Measurements from ENCODE around the gene TRAPPC12. TPM values are rescaled to one million over a fixed set of nuclear protein-coding genes. Genes with fewer than 3 reads are reported as not detected.
A peak's percentile ranks its signal among the peaks of the same experiment; 100 is the strongest.
"Not testable (repeated sequence)": the region's sequence is repeated elsewhere in the genome, so short reads cannot be mapped to it uniquely, and the experiment has no call there.

Gene TRAPPC12
- total RNA-seq, 6 donors from 2014 or later: 68.1 to 307 (median 91.5) TPM

GRCh38 chr2:3365219-3365618, 14.3 kb upstream of the TRAPPC12 start:
- ATAC-seq (ENCODE audit: low FRiP score in 2 of 2): no peak

GRCh38 chr2:3368261-3368722, 11.2 kb upstream of the TRAPPC12 start:
- no peak for TF ChIP-seq CTCF (IDR thresholded peaks at IDR 0.05)
- no peak for TF ChIP-seq POLR2AphosphoS5 (IDR thresholded peaks at IDR 0.05)
- no peak for TF ChIP-seq POLR2A (IDR thresholded peaks at IDR 0.05)
- TF ChIP-seq EP300 (IDR thresholded peaks at IDR 0.05): no peak
- DNase-seq (no peak), ATAC-seq (ENCODE audit: low FRiP score in 2 of 2) (no peak)
- Histone ChIP-seq H3K27ac (no peak overlapping the region), H3K36me3 (no peaks in the 10 kb centered on the region), H3K27me3 (no peaks in the 10 kb centered on the region), H3K4me3 (no peak overlapping the region), H3K9me3 (no peaks in the 10 kb centered on the region), H3K4me1 (peaks cover 0 to 7% (median 1%) of the 10 kb centered on the region in 4 donors)
- WGBS, 2 donors: 94% methylated on average over 4 of the region's 4 CpGs

More at GRCh38 chr2:3365219-3365618, 14.3 kb upstream of the TRAPPC12 start:
- H3K4me3 ChIP-seq: no peak overlapping the region
- no peak for DNase-seq
- WGBS, 2 donors: 90 to 91% methylated on average over 5 of the region's 5 CpGs
- H3K27ac ChIP-seq: no peak overlapping the region
- no peaks in the 10 kb centered on the region for H3K9me3 ChIP-seq
- no peak for TF ChIP-seq EP300 (IDR thresholded peaks at IDR 0.05)
- no peak for TF ChIP-seq CTCF (IDR thresholded peaks at IDR 0.05)
- TF ChIP-seq POLR2A (IDR thresholded peaks at IDR 0.05): no peak
- no peak for TF ChIP-seq POLR2AphosphoS5 (IDR thresholded peaks at IDR 0.05)
- no peaks in the 10 kb centered on the region for H3K27me3 ChIP-seq
- no peaks in the 10 kb centered on the region for H3K36me3 ChIP-seq
- peaks cover 0 to 7% (median 1%) of the 10 kb centered on the region in 4 donors for H3K4me1 ChIP-seq

GRCh38 chr2:3369340-3370181, 9.9 kb upstream of the TRAPPC12 start:
- not testable (repeated sequence) for H3K9me3 ChIP-seq; H3K4me1 ChIP-seq; ATAC-seq (ENCODE audit: low FRiP score in 2 of 2); H3K27ac ChIP-seq; H3K27me3 ChIP-seq; H3K4me3 ChIP-seq; H3K36me3 ChIP-seq
- 91 to 93% methylated on average over 26 to 31 of the region's 34 CpGs for WGBS, 2 donors
- peak in 1 of 2 donors; percentile 50 for DNase-seq

DNA sequence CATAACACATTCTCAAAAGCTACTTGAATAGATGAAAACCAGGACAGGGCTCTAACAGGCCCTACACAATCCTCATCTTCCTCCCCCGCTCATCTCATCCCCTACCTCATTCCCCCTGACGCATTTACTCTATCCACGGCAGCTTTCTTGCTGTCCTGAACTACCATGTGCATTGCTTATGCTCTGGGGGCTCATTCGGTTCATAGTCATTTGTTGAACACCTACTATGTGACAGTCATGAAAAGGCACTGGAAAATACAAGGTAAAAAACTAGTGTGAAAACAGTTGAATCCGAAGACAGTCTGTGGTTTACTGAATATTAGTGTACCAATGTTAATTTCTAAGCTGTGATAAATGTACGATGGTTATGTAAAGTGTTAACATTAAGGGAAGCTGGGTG, 2.7 kb upstream of the TRAPPC12 start:
- peaks cover 25 to 44% (median 30%) of the 10 kb centered on the region in 4 donors for H3K4me1 ChIP-seq
- TF ChIP-seq EP300 (IDR thresholded peaks at IDR 0.05) (no peak), POLR2A (IDR thresholded peaks at IDR 0.05) (no peak), CTCF (IDR thresholded peaks at IDR 0.05) (no peak), POLR2AphosphoS5 (IDR thresholded peaks at IDR 0.05) (no peak)
- no peaks in the 10 kb centered on the region for H3K27me3 ChIP-seq
- no peaks in the 10 kb centered on the region for H3K9me3 ChIP-seq
- ATAC-seq (ENCODE audit: low FRiP score in 2 of 2) (no peak), DNase-seq (no peak)
- H3K27ac ChIP-seq: no peak overlapping the region
- H3K36me3 ChIP-seq: no peaks in the 10 kb centered on the region
- peak overlapping the region in 3 of 4 donors; percentile 75 to 90 (median 81) for H3K4me3 ChIP-seq
- 68 to 80% methylated on average over 6 of the region's 6 CpGs for WGBS, 2 donors

DNA sequence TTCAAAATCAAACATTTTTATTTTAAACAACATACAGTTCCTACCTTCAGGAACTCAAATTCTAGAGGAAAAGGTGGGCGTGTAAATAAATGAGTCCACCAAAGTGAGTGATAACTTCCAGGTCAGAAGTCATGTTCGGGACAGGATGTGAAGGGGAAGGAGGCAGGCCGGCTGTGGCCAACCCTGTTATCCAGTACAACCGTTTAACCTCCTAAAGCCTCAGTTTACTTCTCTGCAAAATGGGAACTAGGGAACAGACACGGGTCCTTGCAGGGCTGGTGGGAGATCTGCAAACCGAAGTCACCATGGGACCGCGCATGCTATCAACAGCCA, 2.2 kb upstream of the TRAPPC12 start:
- Histone ChIP-seq H3K27ac (peak overlapping the region; percentile 80 to 96 (median 88)), H3K36me3 (no peaks in the 10 kb centered on the region), H3K4me1 (peaks cover 25 to 44% (median 30%) of the 10 kb centered on the region in 4 donors), H3K4me3 (peak overlapping the region; percentile 75 to 90 (median 85)), H3K9me3 (no peaks in the 10 kb centered on the region), H3K27me3 (no peaks in the 10 kb centered on the region)
- WGBS, 2 donors: 2 to 3% methylated on average over 5 to 8 of the region's 8 CpGs
- DNase-seq: peak in 1 of 2 donors; percentile 22
- peak in 1 of 2 donors; percentile 39 for ATAC-seq (ENCODE audit: low FRiP score in 2 of 2)
- TF ChIP-seq POLR2AphosphoS5 (IDR thresholded peaks at IDR 0.05) (no peak), POLR2A (IDR thresholded peaks at IDR 0.05) (no peak), EP300 (IDR thresholded peaks at IDR 0.05) (no peak), CTCF (IDR thresholded peaks at IDR 0.05) (no peak)
